ENCODE results near the gene IRF8. TPM values are rescaled to one million over a fixed set of nuclear protein-coding genes. Genes with fewer than 3 reads are reported as not detected.

Gene IRF8, protein sequence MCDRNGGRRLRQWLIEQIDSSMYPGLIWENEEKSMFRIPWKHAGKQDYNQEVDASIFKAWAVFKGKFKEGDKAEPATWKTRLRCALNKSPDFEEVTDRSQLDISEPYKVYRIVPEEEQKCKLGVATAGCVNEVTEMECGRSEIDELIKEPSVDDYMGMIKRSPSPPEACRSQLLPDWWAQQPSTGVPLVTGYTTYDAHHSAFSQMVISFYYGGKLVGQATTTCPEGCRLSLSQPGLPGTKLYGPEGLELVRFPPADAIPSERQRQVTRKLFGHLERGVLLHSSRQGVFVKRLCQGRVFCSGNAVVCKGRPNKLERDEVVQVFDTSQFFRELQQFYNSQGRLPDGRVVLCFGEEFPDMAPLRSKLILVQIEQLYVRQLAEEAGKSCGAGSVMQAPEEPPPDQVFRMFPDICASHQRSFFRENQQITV
- total RNA-seq (2016; rRNA removed; fragmentation: Illumina TruSeq; extraction: Trizol) = not detected in 2 replicates
- total RNA-seq (2016; cell fraction: cytosol; rRNA removed; fragmentation: Illumina TruSeq; extraction: Trizol; ENCODE audit: low read depth) = not detected in 2 replicates
- not detected in 2 replicates for total RNA-seq (2016; cell fraction: insoluble cytoplasmic fraction; rRNA removed; fragmentation: Illumina TruSeq; extraction: Trizol)
- total RNA-seq (2016; cell fraction: membrane; rRNA removed; fragmentation: Illumina TruSeq; extraction: Trizol) = not detected in 2 replicates
- not detected in 2 replicates for total RNA-seq (2016; cell fraction: nucleus; rRNA removed; fragmentation: Illumina TruSeq; extraction: Trizol)
- polyA plus RNA-seq (2011; rRNA removed) = not detected in 2 replicates
- 0.05 TPM in 1 of 2 replicates, not detected in the other for polyA plus RNA-seq (2011; cell fraction: cytosol; rRNA removed)
- 0.28 TPM in 1 of 2 replicates, not detected in the other for polyA plus RNA-seq (2011; cell fraction: nucleus; rRNA removed)
- polyA plus RNA-seq (2012) = not detected in 2 replicates
- polyA plus RNA-seq (2016; cell fraction: cytosol; fragmentation: Illumina TruSeq; extraction: Trizol; ENCODE audit: low read depth) = not detected in 2 replicates
- polyA plus RNA-seq (2016; cell fraction: insoluble cytoplasmic fraction; fragmentation: Illumina TruSeq; extraction: Trizol; ENCODE audit: low read depth) = not detected in 2 replicates
- not detected in 2 replicates for polyA plus RNA-seq (2016; cell fraction: membrane; fragmentation: Illumina TruSeq; extraction: Trizol; ENCODE audit: low read depth)
- not detected in 2 replicates for polyA plus RNA-seq (2016; cell fraction: nucleus; fragmentation: Illumina TruSeq; extraction: Trizol; ENCODE audit: insufficient read depth, low read depth)
- polyA minus RNA-seq (2011; rRNA and poly(A)+ RNA removed; ENCODE audit: low replicate concordance) = 0.61 TPM in 1 of 2 replicates, not detected in the other
- polyA minus RNA-seq (2011; cell fraction: cytosol; rRNA and poly(A)+ RNA removed) = not detected in 2 replicates
- polyA minus RNA-seq (2011; cell fraction: nucleus; rRNA and poly(A)+ RNA removed) = not detected in 2 replicates
- Bru-seq, nascent RNA = percentile 14 among the genes with signal in this experiment
- percentile 12 among the genes with signal in this experiment for BruChase-seq, experiment 1, labeled RNA remaining after a 6-hour chase
- BruChase-seq, experiment 2, labeled RNA remaining after a 2-hour chase = percentile 16 among the genes with signal in this experiment
- long read RNA-seq, experiment 1 = 0 reads
- long read RNA-seq, experiment 2 = 0 reads

DNA sequence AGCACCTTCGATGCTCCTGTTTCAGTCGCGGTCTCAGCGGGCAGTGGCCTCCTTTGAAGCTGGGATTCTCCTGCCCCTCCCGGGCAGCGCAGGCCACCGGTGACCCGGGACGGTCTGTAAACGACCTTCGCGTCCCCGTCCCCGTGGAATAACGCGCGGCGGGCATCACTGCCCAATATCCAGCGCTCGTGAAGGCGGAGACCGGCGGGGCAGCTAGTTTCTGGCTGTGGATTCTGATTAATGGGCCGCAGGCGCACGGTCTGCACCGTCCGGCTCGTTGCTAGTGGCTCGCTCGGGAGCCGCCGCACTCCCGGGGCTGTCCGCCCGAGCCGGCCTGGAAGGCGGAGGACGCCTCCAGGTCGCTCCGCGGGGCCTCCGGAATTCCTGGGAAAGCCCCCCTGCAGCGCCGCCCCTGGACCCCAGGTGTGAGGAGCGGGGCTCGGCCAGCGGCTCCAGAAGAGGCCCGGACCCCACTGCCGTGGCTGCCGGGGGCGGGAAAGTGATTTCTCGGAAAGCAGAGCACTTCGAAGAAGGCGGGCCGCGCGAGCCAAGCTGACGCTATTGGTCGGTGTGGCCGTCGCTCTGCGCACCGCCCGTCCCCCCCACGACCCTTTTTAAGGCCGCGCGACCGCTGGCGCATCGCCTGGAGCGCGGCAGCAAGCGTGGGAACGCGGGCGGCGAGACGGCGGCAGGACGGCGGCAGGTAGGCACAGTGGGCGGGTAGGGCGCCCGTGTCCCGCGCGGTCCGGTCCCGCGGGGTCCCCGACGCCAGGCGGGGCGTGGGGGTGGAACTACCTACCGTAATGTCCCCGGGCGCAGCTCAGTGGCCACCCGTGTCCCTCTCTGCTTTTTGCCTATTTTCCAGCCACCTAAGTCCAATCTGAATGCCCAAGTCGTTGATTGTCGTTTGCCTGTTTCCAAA is at the start of gene IRF8:
IRF8 (plus strand) TSS at position 642 of the 922 bp plus-strand sequence. CDS start 3,854 bp downstream, outside the sequence.
- H3K4me1 ChIP-seq (ENCODE audit: insufficient read depth, low read length) = no peaks in the 10 kb centered on the region
- ChIA-PET POLR2A (no interaction called here), CTCF (ENCODE audit: low intra/inter-chr PET ratio, low total read pairs) (no interaction called here)
- in situ Hi-C loops (cut with HindIII; ENCODE audit: extremely low pct_ligation_motif_present, low pct_unique_long_range_greater_than_20kb) (no loop called here), intact Hi-C loops (cut with micrococcal nuclease; ENCODE audit: unreplicated experiment) (no loop called here)
- no peak within 1 kb of the TSS for H2AFZ ChIP-seq (ENCODE audit: low read length)
- no peaks in the 10 kb centered on the region for H3K36me3 ChIP-seq (replicated peaks in 1 of 2; ENCODE audit: control insufficient read depth in 1 of 2, insufficient read depth in 2 of 2, low read length in 2 of 2)
- peak within 1 kb of the TSS; percentile 45 for H3K4me2 ChIP-seq (ENCODE audit: low read depth, low read length)
- DNase-seq (ENCODE audit: low spot score) = no peak
- H3K27me3 ChIP-seq (ENCODE audit: control insufficient read depth in 1 of 2, insufficient read depth in 2 of 2, low read length in 2 of 2) = peaks cover 7 to 77% of the 10 kb centered on the region in 2 experiments; a peak in 4 of 5 replicates
- no peaks in the 10 kb centered on the region; the same call in 1 of the 2 replicates for H4K20me1 ChIP-seq (ENCODE audit: insufficient read depth, low read length)
- WGBS (ENCODE audit: low lambda C conversion rate) = 15% methylated on average over 27 of the region's 102 CpGs
- H3K9me3 ChIP-seq (ENCODE audit: low read length) = no peaks in the 10 kb centered on the region
- ATAC-seq = peak; percentile 78
- no peak for FAIRE-seq
- H3K27ac ChIP-seq (ENCODE audit: extremely low read length, insufficient read depth, low read length) = no peak within 1 kb of the TSS
- H3K9ac ChIP-seq (ENCODE audit: insufficient read depth, low read depth, low read length) = no peak within 1 kb of the TSS
- peak within 1 kb of the TSS; percentile 11 to 57 (median 17); a peak in 3 of 6 replicates for H3K4me3 ChIP-seq (replicated peaks in 1 of 3; ENCODE audit: insufficient read depth in 1 of 3, low read depth in 2 of 3, low read length in 3 of 3)
- no TSS peak for BruUV-seq (replicated peaks)
- H3K79me2 ChIP-seq (ENCODE audit: insufficient read depth, low read length) = no peaks in the 10 kb centered on the region
- no peak for TF ChIP-seq IRX3 (CRISPR knock-in tag; IDR thresholded peaks at IDR 0.05; ENCODE audit: borderline replicate concordance, low read depth)
- TF ChIP-seq, protein P1, sequence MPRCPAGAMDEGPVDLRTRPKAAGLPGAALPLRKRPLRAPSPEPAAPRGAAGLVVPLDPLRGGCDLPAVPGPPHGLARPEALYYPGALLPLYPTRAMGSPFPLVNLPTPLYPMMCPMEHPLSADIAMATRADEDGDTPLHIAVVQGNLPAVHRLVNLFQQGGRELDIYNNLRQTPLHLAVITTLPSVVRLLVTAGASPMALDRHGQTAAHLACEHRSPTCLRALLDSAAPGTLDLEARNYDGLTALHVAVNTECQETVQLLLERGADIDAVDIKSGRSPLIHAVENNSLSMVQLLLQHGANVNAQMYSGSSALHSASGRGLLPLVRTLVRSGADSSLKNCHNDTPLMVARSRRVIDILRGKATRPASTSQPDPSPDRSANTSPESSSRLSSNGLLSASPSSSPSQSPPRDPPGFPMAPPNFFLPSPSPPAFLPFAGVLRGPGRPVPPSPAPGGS (CRISPR knock-in tag; IDR thresholded peaks at IDR 0.05) = no peak
- no peak for TF ChIP-seq ZZZ3 (CRISPR knock-in tag; IDR thresholded peaks at IDR 0.05; ENCODE audit: borderline replicate concordance)
- no peak for TF ChIP-seq SOX5 (CRISPR knock-in tag; IDR thresholded peaks at IDR 0.05; ENCODE audit: borderline replicate concordance)
- TF ChIP-seq, protein P2, sequence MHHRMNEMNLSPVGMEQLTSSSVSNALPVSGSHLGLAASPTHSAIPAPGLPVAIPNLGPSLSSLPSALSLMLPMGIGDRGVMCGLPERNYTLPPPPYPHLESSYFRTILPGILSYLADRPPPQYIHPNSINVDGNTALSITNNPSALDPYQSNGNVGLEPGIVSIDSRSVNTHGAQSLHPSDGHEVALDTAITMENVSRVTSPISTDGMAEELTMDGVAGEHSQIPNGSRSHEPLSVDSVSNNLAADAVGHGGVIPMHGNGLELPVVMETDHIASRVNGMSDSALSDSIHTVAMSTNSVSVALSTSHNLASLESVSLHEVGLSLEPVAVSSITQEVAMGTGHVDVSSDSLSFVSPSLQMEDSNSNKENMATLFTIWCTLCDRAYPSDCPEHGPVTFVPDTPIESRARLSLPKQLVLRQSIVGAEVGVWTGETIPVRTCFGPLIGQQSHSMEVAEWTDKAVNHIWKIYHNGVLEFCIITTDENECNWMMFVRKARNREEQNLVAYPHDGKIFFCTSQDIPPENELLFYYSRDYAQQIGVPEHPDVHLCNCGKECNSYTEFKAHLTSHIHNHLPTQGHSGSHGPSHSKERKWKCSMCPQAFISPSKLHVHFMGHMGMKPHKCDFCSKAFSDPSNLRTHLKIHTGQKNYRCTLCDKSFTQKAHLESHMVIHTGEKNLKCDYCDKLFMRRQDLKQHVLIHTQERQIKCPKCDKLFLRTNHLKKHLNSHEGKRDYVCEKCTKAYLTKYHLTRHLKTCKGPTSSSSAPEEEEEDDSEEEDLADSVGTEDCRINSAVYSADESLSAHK (CRISPR knock-in tag; IDR thresholded peaks at IDR 0.05; ENCODE audit: borderline replicate concordance) = no peak
- TF ChIP-seq, protein P3, sequence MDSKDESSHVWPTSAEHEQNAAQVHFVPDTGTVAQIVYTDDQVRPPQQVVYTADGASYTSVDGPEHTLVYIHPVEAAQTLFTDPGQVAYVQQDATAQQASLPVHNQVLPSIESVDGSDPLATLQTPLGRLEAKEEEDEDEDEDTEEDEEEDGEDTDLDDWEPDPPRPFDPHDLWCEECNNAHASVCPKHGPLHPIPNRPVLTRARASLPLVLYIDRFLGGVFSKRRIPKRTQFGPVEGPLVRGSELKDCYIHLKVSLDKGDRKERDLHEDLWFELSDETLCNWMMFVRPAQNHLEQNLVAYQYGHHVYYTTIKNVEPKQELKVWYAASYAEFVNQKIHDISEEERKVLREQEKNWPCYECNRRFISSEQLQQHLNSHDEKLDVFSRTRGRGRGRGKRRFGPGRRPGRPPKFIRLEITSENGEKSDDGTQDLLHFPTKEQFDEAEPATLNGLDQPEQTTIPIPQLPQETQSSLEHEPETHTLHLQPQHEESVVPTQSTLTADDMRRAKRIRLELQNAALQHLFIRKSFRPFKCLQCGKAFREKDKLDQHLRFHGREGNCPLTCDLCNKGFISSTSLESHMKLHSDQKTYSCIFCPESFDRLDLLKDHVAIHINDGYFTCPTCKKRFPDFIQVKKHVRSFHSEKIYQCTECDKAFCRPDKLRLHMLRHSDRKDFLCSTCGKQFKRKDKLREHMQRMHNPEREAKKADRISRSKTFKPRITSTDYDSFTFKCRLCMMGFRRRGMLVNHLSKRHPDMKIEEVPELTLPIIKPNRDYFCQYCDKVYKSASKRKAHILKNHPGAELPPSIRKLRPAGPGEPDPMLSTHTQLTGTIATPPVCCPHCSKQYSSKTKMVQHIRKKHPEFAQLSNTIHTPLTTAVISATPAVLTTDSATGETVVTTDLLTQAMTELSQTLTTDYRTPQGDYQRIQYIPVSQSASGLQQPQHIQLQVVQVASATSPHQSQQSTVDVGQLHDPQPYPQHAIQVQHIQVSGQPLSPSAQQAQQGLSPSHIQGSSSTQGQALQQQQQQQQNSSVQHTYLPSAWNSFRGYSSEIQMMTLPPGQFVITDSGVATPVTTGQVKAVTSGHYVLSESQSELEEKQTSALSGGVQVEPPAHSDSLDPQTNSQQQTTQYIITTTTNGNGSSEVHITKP (CRISPR knock-in tag; IDR thresholded peaks at IDR 0.05; ENCODE audit: low read depth) = no peak

Measured in HepG2 (cell line).